HG02973 (cell line): ENCODE data around the gene VMO1.

Experiments used
- ATAC-seq: cut with Tn5 transposase; IDR thresholded peaks from one replicate; pipeline ENCODE4 v1.9.1; 2021; ENCODE audit warnings: moderate library complexity; ENCODE audit not compliant: unreplicated experiment

VMO1 gene

DNA sequence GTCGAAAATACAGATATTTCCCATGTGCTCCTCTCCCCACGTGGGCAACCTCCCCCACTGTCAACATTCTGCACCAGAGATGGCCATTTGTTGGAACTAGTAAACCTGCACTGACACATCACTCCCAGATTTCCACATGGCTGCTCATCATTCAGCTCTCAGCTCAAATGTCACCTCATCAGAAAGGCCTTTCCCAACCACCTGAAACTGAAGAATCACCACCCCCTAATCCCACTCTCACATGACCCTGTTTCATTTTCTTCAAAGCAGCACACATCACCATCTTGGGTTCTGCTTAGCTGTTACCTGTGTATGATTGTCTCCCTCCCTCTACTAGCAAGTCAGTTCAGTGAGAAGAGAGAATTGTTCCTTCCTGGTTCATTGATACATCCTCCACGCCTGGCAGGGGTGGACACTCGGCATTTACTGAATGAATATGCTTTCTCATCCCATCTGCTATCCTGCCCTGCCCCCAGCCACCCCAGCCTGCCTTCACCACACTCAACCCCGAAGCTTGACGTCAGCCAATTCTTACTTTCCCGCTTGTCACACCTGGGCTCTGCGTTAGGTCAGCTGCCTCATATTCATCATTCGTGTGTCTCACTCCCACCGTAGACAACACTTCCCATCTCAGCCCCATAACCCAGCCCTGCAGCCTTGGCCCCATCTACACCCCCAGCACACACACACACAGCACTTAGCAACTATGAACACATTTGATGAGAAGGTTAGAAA, 14.5 kb upstream of the VMO1 start:
- ATAC-seq, result no peak

DNA sequence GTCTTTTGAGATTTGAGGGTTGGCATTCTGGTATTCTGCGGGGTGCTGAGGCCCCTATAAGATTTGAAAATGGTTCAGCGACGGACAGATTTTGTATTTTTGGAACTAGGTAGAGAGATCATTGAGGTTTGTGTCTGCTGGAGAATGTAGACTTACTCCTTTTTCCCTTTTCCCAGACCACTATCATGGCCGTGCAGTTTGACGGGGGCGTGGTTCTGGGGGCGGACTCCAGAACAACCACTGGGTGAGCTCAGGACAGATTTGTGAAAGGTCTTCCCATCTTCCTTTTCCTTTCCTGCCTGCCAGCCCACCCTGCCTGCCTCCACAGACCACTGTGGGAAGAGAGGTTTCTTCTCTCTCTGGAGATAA, 10.4 kb upstream of the VMO1 start:
- no peak for ATAC-seq

DNA sequence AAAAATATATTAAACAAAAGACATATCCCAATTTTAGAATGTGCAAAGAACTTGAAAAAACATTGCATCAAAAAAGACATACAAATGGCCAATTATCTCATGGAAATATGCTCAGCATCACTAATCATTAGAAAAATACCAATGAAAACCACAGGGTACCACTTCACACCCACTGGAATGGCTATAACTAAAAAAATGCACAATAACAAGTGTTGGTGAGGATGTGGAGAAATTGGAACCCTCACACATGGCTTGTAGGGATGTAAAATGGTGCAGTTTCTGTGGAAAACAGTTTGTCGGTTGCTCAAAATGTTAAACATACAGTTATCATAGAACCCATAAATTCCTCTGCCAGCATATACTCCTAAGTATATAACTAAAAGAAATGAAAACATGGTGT, 9.0 kb upstream of the VMO1 start:
- no peak for ATAC-seq

DNA sequence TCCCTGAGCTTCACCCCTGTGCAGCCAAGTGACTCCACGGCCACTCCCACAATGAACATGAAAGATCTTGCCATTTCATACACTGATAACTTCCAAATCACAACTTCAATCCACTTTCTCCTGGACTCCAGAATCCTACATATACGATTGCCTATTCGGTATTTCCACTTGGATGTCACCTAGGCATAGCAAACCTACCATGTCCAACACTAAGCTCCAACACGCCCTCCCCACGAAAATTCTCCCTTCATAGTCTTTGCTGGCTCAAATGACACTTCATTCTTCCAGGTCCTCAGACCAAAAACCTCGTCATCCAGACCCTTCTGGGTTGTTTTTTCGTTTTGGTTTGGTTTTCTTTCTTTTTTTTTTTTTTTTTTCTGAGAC, 4.5 kb upstream of the VMO1 start:
- ATAC-seq, result no peak

DNA sequence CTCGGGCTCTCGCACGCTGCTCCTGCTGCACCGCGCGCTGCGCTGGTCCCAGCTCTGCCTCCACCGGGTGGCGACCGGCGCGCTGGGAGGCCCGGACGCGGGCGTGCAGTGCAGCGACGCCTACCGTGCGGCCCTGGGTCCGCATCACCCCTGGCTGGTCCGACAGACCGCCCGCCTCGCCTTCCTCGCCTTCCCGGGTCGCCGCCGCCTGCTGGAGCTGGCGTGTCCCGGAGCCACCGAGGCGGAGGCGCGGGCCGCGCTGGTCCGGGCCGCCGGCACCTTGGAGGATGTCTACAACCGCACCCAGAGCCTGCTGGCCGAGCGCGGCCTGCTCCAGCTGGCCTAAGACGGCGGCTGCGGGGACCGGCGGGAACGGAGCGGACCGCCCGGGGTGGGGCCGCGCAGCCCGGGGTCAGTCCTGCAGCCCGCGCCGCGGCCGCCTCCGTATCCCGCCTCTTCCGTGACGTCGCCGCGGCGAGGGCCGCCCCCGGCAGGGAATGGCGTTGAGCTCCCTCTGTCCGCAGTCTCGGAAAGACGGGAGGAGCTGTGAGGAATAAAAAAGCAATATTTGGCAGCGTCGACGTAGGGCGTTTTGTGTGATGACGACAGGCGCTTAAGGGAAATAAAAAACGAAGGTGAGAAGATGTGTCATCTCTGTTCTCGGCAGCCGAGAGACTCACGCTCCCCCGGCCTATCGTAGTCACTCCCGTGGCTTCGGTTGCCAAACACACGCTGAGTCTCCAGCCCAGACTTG, 4.0 kb upstream of the VMO1 start:
- ATAC-seq, result peak; percentile 79

DNA sequence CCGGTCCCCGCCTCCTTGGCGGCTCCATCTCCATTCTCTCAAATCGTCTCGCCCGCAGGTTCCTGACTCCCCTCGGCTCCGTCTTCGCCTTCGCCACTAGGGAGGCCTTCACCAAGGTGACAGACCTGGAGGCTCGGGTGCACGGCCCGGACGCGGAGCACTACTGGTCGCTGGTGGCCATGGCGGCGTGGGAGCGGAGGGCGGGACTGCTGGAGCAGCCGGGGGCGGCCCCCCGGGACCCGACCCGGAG, 3.5 kb upstream of the VMO1 start:
- ATAC-seq, result no peak

DNA sequence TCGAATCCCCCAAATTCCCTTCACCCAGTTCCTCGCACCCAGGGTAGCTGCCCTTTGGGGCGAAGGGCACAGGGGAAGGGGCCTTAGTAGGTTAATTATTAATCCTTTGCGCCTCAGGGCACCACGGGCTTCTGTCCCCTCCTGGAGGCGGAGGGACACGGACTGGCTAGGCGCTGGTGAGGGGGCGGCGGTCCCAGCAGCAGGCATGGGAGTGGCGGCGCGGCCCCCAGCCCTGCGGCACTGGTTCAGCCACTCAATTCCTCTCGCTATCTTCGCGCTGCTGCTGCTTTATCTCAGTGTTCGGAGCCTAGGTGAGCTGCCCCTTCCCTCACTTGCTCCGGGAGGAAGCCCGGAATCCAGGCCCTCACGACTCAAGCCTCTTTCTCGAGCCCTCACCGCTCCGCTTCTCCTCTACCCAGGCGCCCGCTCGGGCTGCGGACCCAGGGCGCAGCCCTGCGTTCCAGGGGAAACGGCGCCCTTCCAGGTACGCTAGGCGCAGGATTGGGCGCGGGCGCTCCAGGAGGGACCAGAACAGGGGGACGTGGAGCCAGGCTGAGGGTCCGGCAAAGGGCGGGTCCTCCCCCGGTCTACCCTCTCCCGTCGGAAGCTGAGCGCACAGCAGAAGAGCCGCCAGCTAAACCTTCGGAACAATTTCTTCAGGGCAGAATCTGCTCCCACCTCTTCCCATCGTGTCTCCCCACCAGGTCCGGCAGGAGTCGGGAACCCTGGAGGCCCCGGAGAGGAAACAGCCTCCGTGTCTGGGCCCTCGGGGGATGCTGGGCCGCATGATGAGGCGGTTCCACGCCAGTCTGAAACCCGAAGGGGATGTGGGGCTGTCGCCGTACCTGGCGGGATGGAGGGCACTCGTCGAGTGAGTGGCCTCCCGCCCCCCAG, 2.9 kb upstream of the VMO1 start, which contains the start of gene GLTPD2:
Gene GLTPD2 (plus strand): TSS at position 158 of the 894 bp plus-strand sequence. CDS start 48 bp downstream, at position 206.
- no peak for ATAC-seq

DNA sequence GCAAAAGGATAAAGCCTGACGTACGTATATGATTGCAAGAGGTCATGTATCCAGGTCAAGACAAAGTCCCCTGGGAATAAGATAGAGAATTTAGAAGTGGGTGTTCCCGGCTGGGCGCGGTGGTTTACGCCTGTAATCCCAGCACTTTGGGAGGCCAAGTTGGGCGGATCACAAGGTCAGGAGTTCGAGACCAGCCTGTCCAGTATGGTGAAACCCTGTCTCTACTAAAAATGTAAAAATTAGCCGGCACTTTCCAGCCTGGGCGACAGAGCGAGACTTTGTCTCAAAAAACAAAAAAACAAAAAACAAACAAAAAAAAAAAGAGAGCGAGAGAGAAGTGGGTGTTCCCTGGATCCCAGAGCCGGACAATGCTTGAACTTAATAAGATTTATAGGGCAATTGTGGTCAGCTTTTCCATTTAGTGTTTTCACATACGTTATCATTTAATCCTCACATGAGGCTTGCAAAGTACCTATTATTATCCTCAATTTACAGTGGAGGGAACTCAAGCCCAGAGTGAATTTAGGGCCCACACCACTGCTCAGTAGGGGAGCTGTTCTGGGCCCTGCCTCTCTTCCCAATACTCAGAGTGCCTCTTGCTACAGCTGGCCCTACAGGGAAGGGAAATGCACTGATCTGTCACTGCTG, 2.1 kb upstream of the VMO1 start:
- ATAC-seq, result no peak

DNA sequence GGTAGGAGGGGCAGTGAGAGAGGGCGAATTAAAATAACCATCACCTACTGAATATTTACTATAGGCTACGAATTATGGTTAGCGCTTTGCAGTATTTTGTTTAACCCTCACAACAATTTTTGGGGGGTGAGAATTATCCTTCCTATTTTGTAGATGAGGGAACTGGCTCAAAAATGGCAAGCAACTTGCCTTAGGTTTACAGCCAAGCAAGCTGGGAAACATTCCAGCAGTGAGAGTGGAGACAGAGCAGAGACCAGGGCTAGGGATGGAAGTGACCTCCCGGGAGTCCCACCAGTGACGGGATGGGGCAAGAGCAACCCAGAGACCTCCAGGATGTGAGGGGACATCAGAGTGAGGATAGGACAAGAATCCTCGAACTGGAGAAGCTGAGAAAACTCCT, 352 bp upstream of the VMO1 start:
- ATAC-seq, result no peak

DNA sequence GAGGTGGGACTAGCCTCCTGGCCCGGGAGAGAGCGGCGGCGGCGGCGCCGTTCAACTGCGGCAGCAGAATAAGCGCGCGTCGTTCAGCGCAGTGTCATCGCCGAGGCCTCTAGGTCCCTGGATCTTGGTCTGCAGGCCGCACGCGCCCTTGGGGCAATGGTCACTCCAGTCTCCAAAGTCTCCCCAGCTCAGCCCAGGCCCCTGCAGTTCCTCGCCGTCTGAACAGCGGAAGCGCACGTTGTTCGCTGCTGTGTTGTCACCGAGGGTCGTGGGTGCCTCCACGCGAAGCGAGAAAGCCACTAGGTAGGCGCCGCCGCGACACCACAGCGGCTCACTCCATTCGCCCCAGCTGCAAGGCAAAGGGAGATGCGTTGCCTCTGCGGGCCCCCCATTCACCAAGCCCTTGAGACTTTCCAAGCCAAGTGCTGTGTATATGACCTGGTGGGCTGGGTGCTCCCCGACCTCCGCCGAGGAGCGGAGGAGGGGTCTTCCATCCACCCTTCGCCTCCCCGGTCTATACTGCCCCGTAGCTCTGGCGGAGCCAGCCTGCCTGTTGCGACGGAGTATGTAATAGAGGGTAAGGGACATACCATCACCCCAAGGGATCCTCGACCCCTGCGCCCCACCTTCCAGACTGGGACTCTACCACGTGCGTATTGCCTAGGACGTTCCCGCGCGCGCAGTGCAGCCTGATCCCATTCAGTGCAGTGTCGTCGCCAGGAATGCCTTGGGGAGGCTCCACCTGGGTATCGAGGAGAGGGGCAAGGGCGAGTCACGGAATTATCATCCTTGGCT, 656 bp downstream of the VMO1 start:
- ATAC-seq, result no peak

DNA sequence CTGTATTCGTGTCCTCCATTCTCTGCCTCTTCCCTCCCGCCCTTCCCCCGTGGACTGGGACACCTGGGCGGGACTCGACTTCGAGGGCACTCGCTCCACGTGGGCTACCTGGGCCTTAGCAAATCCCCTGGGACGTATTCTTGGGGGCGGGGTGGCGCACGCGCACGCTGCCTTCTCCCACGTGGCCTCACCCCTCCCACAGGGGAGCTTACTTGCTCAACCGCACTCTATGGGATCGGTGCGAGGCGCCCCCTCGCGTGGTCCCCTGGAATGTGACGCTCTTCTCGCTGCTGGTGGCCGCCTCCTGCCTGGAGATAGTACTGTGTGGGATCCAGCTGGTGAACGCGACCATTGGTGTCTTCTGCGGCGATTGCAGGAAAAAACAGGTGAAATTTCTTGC, 3.5 kb downstream of the VMO1 start:
- no peak for ATAC-seq

DNA sequence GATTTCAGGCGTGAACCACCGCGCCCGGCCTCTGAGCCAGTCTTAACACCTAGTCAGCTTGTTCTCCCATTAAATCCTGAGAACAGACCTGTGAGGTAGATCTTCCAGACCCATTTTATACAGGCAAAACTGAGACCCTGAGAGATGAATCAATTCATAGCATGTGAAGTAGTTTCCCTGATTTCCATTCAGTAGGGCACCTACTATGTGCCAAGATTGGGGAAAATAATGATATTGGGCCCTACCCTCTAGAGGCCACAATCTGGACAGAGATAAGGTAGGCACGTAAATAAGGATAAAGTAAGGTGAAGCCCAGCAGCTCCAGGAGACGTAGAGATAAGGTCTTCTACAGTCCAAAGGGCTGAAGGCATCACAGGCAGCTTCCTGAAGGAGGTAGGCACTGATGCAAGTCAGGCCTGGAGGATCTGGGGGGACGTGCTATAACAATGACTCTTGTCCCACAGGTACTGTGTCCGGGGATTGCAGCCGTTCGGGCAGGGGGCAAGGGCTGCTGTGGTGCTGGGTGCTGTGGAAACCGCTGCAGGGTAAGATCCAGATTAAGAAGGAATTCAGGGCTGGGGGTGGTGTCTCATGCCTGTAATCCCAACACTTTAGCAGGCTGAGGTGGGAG, 5.7 kb downstream of the VMO1 start:
- ATAC-seq, result no peak

DNA sequence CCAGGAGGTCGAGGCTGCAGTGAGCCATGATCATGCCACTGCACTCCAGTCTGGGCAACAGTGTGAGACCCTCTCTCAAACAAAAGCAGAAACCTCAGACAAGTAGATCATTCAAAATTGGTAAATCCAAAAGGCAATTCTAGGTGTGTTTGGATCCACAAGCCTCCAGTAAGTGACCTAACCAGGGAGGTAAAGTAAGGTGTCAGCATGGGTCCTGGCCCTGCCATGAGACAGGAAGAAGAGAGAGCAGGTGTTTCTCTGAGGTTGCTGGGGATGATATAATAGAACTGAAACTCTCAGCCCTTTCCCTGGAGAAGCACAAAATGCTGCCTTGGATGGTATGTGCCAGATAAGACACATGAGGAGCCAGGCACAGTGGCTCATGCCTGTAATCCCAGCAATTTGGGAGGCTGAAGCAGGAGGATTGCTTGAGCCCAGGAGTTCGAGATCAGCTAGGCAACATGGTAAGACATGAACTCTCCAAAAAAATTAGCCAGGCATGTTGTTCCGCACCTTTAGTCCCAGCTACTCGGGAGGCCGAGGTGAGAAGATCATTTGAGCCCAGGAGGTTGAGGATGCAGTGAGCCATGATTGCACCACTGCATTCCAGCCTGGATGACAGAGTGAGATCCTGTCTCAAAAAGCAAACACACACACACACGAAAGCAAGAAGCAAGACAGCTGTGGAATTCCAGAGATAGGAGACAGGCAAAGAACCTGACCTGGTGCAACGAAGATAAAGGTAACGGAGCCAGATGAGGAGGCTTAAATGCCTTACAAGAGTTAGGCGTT, 8.0 kb downstream of the VMO1 start:
- no peak for ATAC-seq

DNA sequence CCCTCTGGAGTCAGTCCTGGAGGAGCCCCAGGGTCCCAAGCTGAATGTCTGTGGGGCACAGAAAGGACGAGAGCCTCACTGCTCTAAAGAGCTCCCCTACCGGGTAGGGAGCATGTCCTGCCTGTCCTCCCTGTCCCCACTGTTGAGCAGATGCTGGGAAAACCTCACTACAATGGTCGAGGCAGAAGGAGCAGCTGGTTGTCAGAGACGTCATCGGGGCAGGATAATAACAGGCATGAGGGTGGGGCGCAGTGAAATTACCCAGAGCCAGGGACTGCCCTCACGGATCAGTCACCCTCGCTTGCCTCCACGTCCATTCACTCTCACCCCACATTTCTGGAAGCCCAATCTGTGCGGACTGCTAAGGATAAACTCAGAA, 13.9 kb downstream of the VMO1 start:
- ATAC-seq, result no peak

DNA sequence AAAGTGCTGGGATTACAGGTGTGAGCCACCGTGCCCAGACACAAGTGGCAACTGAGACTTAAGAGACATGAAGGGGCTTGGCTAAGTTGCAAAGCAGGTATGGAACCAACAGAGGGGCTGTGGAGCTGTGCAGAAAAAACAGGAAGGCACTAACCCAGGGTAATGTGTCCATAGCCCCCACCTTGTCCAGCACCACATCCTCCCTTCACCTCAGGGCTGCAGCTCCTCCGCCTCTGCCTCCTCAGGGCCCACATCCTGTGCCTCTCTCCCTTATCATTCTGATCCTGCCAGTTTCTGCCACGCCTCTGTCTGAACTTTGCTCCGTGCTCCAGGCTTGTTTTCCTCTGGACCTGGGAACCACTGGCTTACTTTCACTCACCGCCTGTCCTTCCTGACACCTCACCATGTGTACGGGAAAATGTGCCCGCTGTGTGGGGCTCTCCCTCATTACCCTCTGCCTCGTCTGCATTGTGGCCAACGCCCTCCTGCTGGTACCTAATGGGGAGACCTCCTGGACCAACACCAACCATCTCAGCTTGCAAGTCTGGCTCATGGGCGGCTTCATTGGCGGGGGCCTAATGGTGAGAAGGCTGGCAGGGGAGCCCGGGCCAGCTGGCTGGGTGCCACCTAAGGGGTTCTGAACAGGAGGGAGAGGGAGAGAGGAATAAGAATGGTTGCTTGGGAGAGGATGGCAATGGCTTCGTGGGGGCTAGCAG, 14.5 kb downstream of the VMO1 start, which contains the start of gene TM4SF5:
Gene TM4SF5 (plus strand): TSS at position 368 of the 716 bp plus-strand sequence. CDS start 37 bp downstream, at position 405.
- no peak for ATAC-seq

DNA sequence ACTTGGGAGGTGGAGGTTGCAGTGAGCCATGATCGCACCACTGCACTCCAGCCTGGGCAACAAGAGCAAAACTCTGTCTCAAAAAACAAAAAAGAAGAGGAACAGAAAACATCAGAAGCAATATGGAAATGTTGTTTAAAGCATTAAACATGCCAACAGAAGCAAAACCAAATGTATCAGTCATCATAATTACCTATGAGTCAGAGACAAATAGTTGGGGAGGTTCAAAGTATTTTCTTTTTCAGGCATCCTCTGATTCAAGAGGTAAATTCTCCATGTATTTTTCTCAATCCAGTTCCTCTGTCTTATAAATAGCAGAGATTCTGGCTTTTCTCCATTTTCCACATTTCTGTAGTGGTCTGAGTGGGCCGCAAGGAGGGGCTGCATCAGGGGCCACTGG, 16.5 kb downstream of the VMO1 start:
- no peak for ATAC-seq

DNA sequence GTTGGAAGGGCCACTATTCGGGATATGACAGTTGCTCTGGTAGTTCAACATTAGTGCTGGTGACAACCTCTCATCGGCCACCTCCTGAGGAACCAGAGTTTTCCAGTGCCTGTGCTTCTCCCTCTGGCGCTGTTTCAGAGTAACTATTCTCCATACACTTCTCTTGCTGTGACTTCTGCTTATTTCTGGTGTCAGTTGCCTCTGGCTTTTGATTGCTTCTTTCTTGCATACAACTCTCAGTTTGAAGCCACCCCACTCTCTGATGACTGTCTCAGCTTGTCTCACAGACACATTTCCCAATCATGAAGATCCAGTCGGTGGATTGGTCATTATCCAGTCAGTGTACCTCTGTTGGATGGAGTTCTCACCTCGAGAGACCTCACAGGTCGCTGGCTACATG, 17.9 kb downstream of the VMO1 start:
- ATAC-seq, result no peak

DNA sequence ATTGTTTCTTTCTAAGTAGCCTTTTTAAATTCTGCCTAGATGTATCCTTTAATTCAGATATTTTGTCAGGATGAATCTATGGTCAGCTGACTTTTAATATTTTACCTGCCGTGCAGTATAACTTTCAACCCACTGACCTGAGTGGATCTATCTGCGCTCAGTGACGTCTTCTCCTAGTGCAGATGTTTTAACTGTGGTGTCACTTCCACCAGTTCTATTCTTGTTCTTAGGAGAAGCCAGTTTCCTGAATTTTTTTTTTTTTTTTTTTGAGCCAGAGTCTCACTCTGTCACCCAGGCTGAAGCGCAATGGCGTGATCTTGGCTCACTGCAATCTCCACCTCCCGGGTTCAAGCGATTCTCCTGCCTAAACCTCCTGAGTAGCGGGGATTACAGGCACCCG, 19.4 kb downstream of the VMO1 start:
- ATAC-seq, result no peak

DNA sequence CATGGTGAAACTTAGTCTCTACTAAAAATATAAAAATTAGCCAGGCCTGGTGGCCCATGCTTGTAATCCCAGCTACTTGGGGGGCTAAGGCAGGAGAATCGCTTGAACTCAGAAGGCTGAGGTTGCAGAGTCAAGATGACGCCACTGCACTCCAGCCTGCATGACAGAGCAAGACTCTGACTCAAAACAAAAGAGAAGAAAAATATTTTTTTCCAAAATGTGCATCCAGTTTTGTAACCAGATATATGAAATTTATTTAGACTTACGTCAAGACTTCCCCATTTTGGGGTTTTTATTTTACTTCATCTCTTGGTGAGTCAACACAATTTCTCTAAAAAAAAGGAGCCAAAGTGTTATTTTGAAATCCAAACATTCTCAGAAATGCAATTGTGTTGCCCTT, 20.0 kb downstream of the VMO1 start:
- ATAC-seq, result no peak
